GM23248 (cell line): ENCODE results near the gene LAMA2. TPM values are rescaled to one million over a fixed set of nuclear protein-coding genes. Genes with fewer than 3 reads are reported as not detected.

Experiments used
- DNase-seq: peaks from one replicate; pipeline ENCODE4 v3.0.0-alpha.2; 2015
- H2AFZ ChIP-seq: fragments of 200-600 bp; sonication (generic); 2 replicates; pipeline ENCODE4 v1.6.1; 2016; ENCODE audit warnings: antibody characterized with exemption
- H3F3A ChIP-seq: fragments of 200-600 bp; sonication (generic); 2 replicates; pipeline ENCODE4 v1.6.1; 2016; ENCODE audit warnings: mild to moderate bottlenecking, antibody characterized with exemption, mixed run types; ENCODE audit not compliant: insufficient read depth
- H3K27ac ChIP-seq: fragments of 200-600 bp; sonication (generic); 2 replicates; pipeline ENCODE4 v1.5.1; 2016; ENCODE audit warnings: mild to moderate bottlenecking
- H3K27me3 ChIP-seq: fragments of 200-600 bp; sonication (generic); replicated peaks from 2 replicates; pipeline ENCODE4 v1.6.1; 2016; ENCODE audit warnings: mild to moderate bottlenecking; ENCODE audit not compliant: insufficient read depth
- H3K36me3 ChIP-seq: fragments of 200-600 bp; sonication (generic); 2 replicates; pipeline ENCODE4 v1.6.1; 2016; ENCODE audit warnings: low read depth, mild to moderate bottlenecking
- H3K4me1 ChIP-seq: fragments of 200-600 bp; sonication (generic); 2 replicates; pipeline ENCODE4 v1.6.1; 2016; ENCODE audit warnings: mild to moderate bottlenecking; ENCODE audit not compliant: insufficient read depth
- H3K4me2 ChIP-seq: fragments of 200-600 bp; sonication (generic); one replicate; pipeline ENCODE4 v1.6.1; 2016; ENCODE audit warnings: mild to moderate bottlenecking; ENCODE audit not compliant: unreplicated experiment
- H3K4me3 ChIP-seq: fragments of 200-600 bp; sonication (generic); 2 replicates; pipeline ENCODE4 v1.5.1; 2016; ENCODE audit warnings: mild to moderate bottlenecking
- H3K79me2 ChIP-seq: fragments of 200-600 bp; sonication (generic); 2 replicates; pipeline ENCODE4 v1.6.1; 2016; ENCODE audit warnings: mild to moderate bottlenecking; ENCODE audit not compliant: insufficient read depth
- H3K9ac ChIP-seq: fragments of 200-600 bp; sonication (generic); 2 replicates; pipeline ENCODE4 v1.6.1; 2016; ENCODE audit warnings: mild to moderate bottlenecking
- H3K9me2 ChIP-seq: fragments of 200-600 bp; sonication (generic); 2 replicates; pipeline ENCODE4 v1.6.1; 2016; ENCODE audit warnings: mixed run types, mild to moderate bottlenecking, moderate library complexity; ENCODE audit not compliant: insufficient read depth
- H3K9me3 ChIP-seq: fragments of 200-600 bp; sonication (generic); one replicate; pipeline ENCODE4 v1.6.1; 2017; ENCODE audit warnings: low read depth
- H4K20me1 ChIP-seq: fragments of 200-600 bp; sonication (generic); 2 replicates; pipeline ENCODE4 v1.6.0; 2016; ENCODE audit not compliant: insufficient read depth
- EZH2 ChIP-seq: fragments of 200-600 bp; sonication (generic); IDR thresholded peaks from 2 replicates; pipeline ENCODE4 v1.6.1; 2018; ENCODE audit warnings: antibody characterized with exemption, mild to moderate bottlenecking; ENCODE audit not compliant: insufficient read depth, poor library complexity, severe bottlenecking
- EZH2phosphoT487 ChIP-seq: fragments of 200-600 bp; sonication (generic); IDR thresholded peaks from 2 replicates; pipeline ENCODE4 v1.6.1; 2018; ENCODE audit warnings: antibody characterized with exemption, moderate library complexity, mild to moderate bottlenecking, low read depth; ENCODE audit not compliant: insufficient read depth
- WGBS, 2 experiments: methylation state at CpG; one replicate each; pipeline ENCODE4 v1.1.6; 2015 to 2017; ENCODE audit warnings: low lambda C conversion rate in 2 of 2, low coverage in 1 of 2; ENCODE audit errors: missing lambda C conversion rate in 2 of 2; 5-methylcytosine and 5-hydroxymethylcytosine counted together
- in situ Hi-C: fragments of 300-500 bp; cut with MboI; formaldehyde crosslinking; loops from 2 replicates; pipeline ENCODE4 v1.15.0; 2020
- polyA plus RNA-seq: library from polyadenylated mRNA; unstranded; fragments of >200 nt; fragmentation: Nextera tagmentation; extraction: Ambion mirVana; gene quantifications from 2 replicates; pipeline ENCODE4 v1.2.1, GENCODE V29; 2016
- total RNA-seq: library from RNA; depleted of rRNA; stranded (reverse); fragments of >200 nt; shearing (Covaris generic); gene quantifications from 2 replicates; pipeline ENCODE4 v1.2.3, GENCODE V29; 2014

Gene LAMA2
- total and polyA plus RNA-seq, 2 experiments from 2014 or later = 8.3 to 31.1 TPM

GRCh38 chr6:129267028-129267427, 384.1 kb downstream of the LAMA2 start:
- in situ Hi-C loops = no loop called here
- DNase-seq = no peak
- WGBS, 2 experiments = 95 to 98% methylated on average over 5 of the region's 5 CpGs
- Histone ChIP-seq H3K4me1 (peaks cover 10% of the 10 kb centered on the region), H3K27ac (no peak overlapping the region), H3K79me2 (no peaks in the 10 kb centered on the region), H2AFZ (no peak overlapping the region), H3K27me3 (no peaks in the 10 kb centered on the region), H3K4me2 (no peak overlapping the region), H3F3A (no peaks in the 10 kb centered on the region), H3K9me2 (no peaks in the 10 kb centered on the region), H4K20me1 (no peaks in the 10 kb centered on the region), H3K9me3 (no peaks in the 10 kb centered on the region), H3K4me3 (no peak overlapping the region), H3K36me3 (no peaks in the 10 kb centered on the region), H3K9ac (no peak overlapping the region)
- TF ChIP-seq EZH2phosphoT487 (no peak), EZH2 (no peak)

- Histone ChIP-seq H3K9me2 (no peaks in the 10 kb centered on the region), H3K4me2 (no peak overlapping the region), H3K9me3 (no peaks in the 10 kb centered on the region), H3K4me3 (no peak overlapping the region), H3K27me3 (no peaks in the 10 kb centered on the region), H2AFZ (no peak overlapping the region), H3K27ac (no peak overlapping the region), H3K4me1 (peaks cover 10% of the 10 kb centered on the region), H4K20me1 (no peaks in the 10 kb centered on the region), H3K36me3 (no peaks in the 10 kb centered on the region), H3K79me2 (no peaks in the 10 kb centered on the region), H3F3A (no peaks in the 10 kb centered on the region), H3K9ac (no peak overlapping the region)
- in situ Hi-C loops = no loop called here
- no peak for DNase-seq
- no peak for TF ChIP-seq EZH2phosphoT487
- TF ChIP-seq EZH2 = no peak
- 92 to 96% methylated on average over 2 of the region's 2 CpGs for WGBS, 2 experiments
Observed at GRCh38 chr6:129269076-129269475, 386.1 kb downstream of the LAMA2 start.

GRCh38 chr6:129269891-129270290, 387.0 kb downstream of the LAMA2 start:
- H3K4me1 ChIP-seq = peaks cover 2% of the 10 kb centered on the region
- DNase-seq = no peak
- H3K27me3 ChIP-seq = no peaks in the 10 kb centered on the region
- no peaks in the 10 kb centered on the region for H3K9me2 ChIP-seq
- in situ Hi-C loops = no loop called here
- no peak overlapping the region for H3K4me3 ChIP-seq
- no peak overlapping the region for H3K4me2 ChIP-seq
- H3F3A ChIP-seq = no peaks in the 10 kb centered on the region
- TF ChIP-seq EZH2phosphoT487 = no peak
- no peak for TF ChIP-seq EZH2
- no peaks in the 10 kb centered on the region for H3K9me3 ChIP-seq
- no peak overlapping the region for H3K27ac ChIP-seq
- no peak overlapping the region for H3K9ac ChIP-seq
- H4K20me1 ChIP-seq = no peaks in the 10 kb centered on the region
- H2AFZ ChIP-seq = no peak overlapping the region
- no peaks in the 10 kb centered on the region for H3K79me2 ChIP-seq
- H3K36me3 ChIP-seq = no peaks in the 10 kb centered on the region
- 94 to 98% methylated on average over 2 of the region's 2 CpGs for WGBS, 2 experiments

GRCh38 chr6:129270450-129270849, 387.5 kb downstream of the LAMA2 start:
- Histone ChIP-seq H4K20me1 (no peaks in the 10 kb centered on the region), H3K4me3 (no peak overlapping the region), H3F3A (no peaks in the 10 kb centered on the region), H3K79me2 (no peaks in the 10 kb centered on the region), H3K4me1 (no peaks in the 10 kb centered on the region), H3K9me3 (no peaks in the 10 kb centered on the region), H3K4me2 (no peak overlapping the region), H3K27ac (no peak overlapping the region), H2AFZ (no peak overlapping the region), H3K36me3 (no peaks in the 10 kb centered on the region), H3K9me2 (no peaks in the 10 kb centered on the region), H3K9ac (no peak overlapping the region), H3K27me3 (no peaks in the 10 kb centered on the region)
- TF ChIP-seq EZH2phosphoT487 = no peak
- TF ChIP-seq EZH2 = no peak
- in situ Hi-C loops = no loop called here
- WGBS, 2 experiments = 96 to 98% methylated on average over 2 of the region's 2 CpGs
- no peak for DNase-seq

- H4K20me1 ChIP-seq = no peaks in the 10 kb centered on the region
- no peaks in the 10 kb centered on the region for H3K36me3 ChIP-seq
- no peak for TF ChIP-seq EZH2phosphoT487
- no peaks in the 10 kb centered on the region for H3K4me1 ChIP-seq
- no peak overlapping the region for H3K4me3 ChIP-seq
- no peak overlapping the region for H3K9ac ChIP-seq
- 46 to 57% methylated on average over 3 of the region's 3 CpGs for WGBS, 2 experiments
- H3K4me2 ChIP-seq = no peak overlapping the region
- DNase-seq = no peak
- in situ Hi-C loops = no loop called here
- no peaks in the 10 kb centered on the region for H3K27me3 ChIP-seq
- no peak overlapping the region for H3K27ac ChIP-seq
- H3K9me3 ChIP-seq = no peaks in the 10 kb centered on the region
- no peaks in the 10 kb centered on the region for H3K9me2 ChIP-seq
- no peak overlapping the region for H2AFZ ChIP-seq
- H3K79me2 ChIP-seq = no peaks in the 10 kb centered on the region
- H3F3A ChIP-seq = no peaks in the 10 kb centered on the region
Observed at GRCh38 chr6:129273161-129273560, 390.2 kb downstream of the LAMA2 start.
